ENCODE measurements around the gene RAD51D. TPM values are rescaled to one million over a fixed set of nuclear protein-coding genes. Genes with fewer than 3 reads are reported as not detected.
A peak's percentile ranks its signal among the peaks of the same experiment; 100 is the strongest.
"Not testable (repeated sequence)": the region's sequence is repeated elsewhere in the genome, so short reads cannot be mapped to it uniquely, and the experiment has no call there.

The RAD51D gene
- total RNA-seq, 4 donors from 2014 or later = 8.9 to 12.8 (median 10.7) TPM

GRCh38 chr17:35097776-35098175, 21.9 kb downstream of the RAD51D start:
- H3K9me3 ChIP-seq = no peaks in the 10 kb centered on the region
- 83% methylated on average over 2 of the region's 2 CpGs for WGBS
- peaks cover 12 to 56% (median 38%) of the 10 kb centered on the region in 4 donors for H3K36me3 ChIP-seq
- TF ChIP-seq CTCF (IDR thresholded peaks at IDR 0.05) (no peak), EP300 (IDR thresholded peaks at IDR 0.05) (no peak), POLR2AphosphoS5 (IDR thresholded peaks at IDR 0.05) (no peak), POLR2A (IDR thresholded peaks at IDR 0.05; ENCODE audit: low read depth) (no peak)
- no peak overlapping the region for H3K27ac ChIP-seq (replicated peaks in 1 of 4)
- no peaks in the 10 kb centered on the region for H3K27me3 ChIP-seq
- intact Hi-C loops (cut with DNase I) = no loop called here
- no peak for DNase-seq (ENCODE audit: extremely low spot score)
- no peak overlapping the region for H3K4me3 ChIP-seq
- no peaks in the 10 kb centered on the region for H3K4me1 ChIP-seq

- no peak overlapping the region for H3K4me3 ChIP-seq
- H3K27ac ChIP-seq (replicated peaks in 1 of 4) = no peak overlapping the region
- TF ChIP-seq POLR2AphosphoS5 (IDR thresholded peaks at IDR 0.05) = no peak
- no peaks in the 10 kb centered on the region for H3K9me3 ChIP-seq
- intact Hi-C loops (cut with DNase I) = no loop called here
- no peaks in the 10 kb centered on the region for H3K27me3 ChIP-seq
- no peak for DNase-seq (ENCODE audit: extremely low spot score)
- H3K4me1 ChIP-seq = no peaks in the 10 kb centered on the region
- WGBS = 100% methylated on average over 1 of the region's 1 CpG
- H3K36me3 ChIP-seq = peaks cover 12 to 36% (median 20%) of the 10 kb centered on the region in 4 donors
These were observed 23.9 kb downstream of the RAD51D start for GRCh38 chr17:35095741-35096140.

GRCh38 chr17:35094902-35095301, 24.8 kb downstream of the RAD51D start:
- H3K27me3 ChIP-seq = no peaks in the 10 kb centered on the region
- no peak overlapping the region for H3K27ac ChIP-seq (replicated peaks in 1 of 4)
- intact Hi-C loops (cut with DNase I) = no loop called here
- 79% methylated on average over 2 of the region's 2 CpGs for WGBS
- H3K4me3 ChIP-seq = no peak overlapping the region
- TF ChIP-seq POLR2AphosphoS5 (IDR thresholded peaks at IDR 0.05) = no peak
- H3K9me3 ChIP-seq = no peaks in the 10 kb centered on the region
- peaks cover 7 to 28% (median 12%) of the 10 kb centered on the region in 4 donors for H3K36me3 ChIP-seq
- H3K4me1 ChIP-seq = peaks cover 0 to 2% (median under 1%) of the 10 kb centered on the region in 4 donors
- DNase-seq (ENCODE audit: extremely low spot score) = no peak

- H3K36me3 ChIP-seq; H3K27ac ChIP-seq (replicated peaks in 1 of 4); DNase-seq (ENCODE audit: extremely low spot score); H3K4me3 ChIP-seq; intact Hi-C loops (cut with DNase I); H3K9me3 ChIP-seq; H3K27me3 ChIP-seq: not testable (repeated sequence)
- 86% methylated on average over 11 of the region's 11 CpGs for WGBS
- peaks cover 13 to 28% (median 26%) of the 10 kb centered on the region in 4 donors for H3K4me1 ChIP-seq
These were observed 29.0 kb downstream of the RAD51D start for GRCh38 chr17:35090707-35091106.

- Histone ChIP-seq H3K4me3 (peak overlapping the region; percentile 74 to 97 (median 92)), H3K27me3 (no peaks in the 10 kb centered on the region), H3K36me3 (no peaks in the 10 kb centered on the region), H3K27ac (replicated peaks in 1 of 4) (peak overlapping the region; percentile 87 to 94 (median 92)), H3K4me1 (peaks cover 13 to 35% (median 26%) of the 10 kb centered on the region in 4 donors), H3K9me3 (no peaks in the 10 kb centered on the region)
- DNase-seq (ENCODE audit: extremely low spot score) = no peak
- intact Hi-C loops (cut with DNase I) = loop anchor here (2.0 to 5.0 kb wide), 3 partner anchors 92 to 129 kb away; partner anchors contain the start of genes CCT6B, LIG3 and ZNF830
- 46% methylated on average over 20 of the region's 22 CpGs for WGBS
- TF ChIP-seq CTCF (IDR thresholded peaks at IDR 0.05) (peak in 1 of 3 experiments; percentile 17), POLR2AphosphoS5 (IDR thresholded peaks at IDR 0.05) (no peak)
These were observed 29.9 kb downstream of the RAD51D start for GRCh38 chr17:35089586-35090296.

- 0% methylated on average over 3 of the region's 80 CpGs for WGBS
- intact Hi-C loops (cut with DNase I) = loop anchor here (2.0 to 5.0 kb wide), 3 partner anchors 92 to 128 kb away; partner anchors contain the start of genes CCT6B, LIG3 and ZNF830
- peak; percentile 37 to 60 for TF ChIP-seq POLR2AphosphoS5 (IDR thresholded peaks at IDR 0.05)
- TF ChIP-seq CTCF (IDR thresholded peaks at IDR 0.05) = peak; percentile 85 to 89 (median 88)
- TF ChIP-seq POLR2A (IDR thresholded peaks at IDR 0.05; ENCODE audit: low read depth) = peak; percentile 51
- no peak for TF ChIP-seq EP300 (IDR thresholded peaks at IDR 0.05)
- Histone ChIP-seq H3K27ac (replicated peaks in 1 of 4) (peak overlapping the region; percentile 87 to 94 (median 92)), H3K27me3 (no peaks in the 10 kb centered on the region), H3K4me3 (peak overlapping the region; percentile 74 to 97 (median 92)), H3K9me3 (no peaks in the 10 kb centered on the region), H3K36me3 (no peaks in the 10 kb centered on the region), H3K4me1 (peaks cover 13 to 35% (median 26%) of the 10 kb centered on the region in 4 donors)
- peak; percentile 94 for DNase-seq (ENCODE audit: extremely low spot score)
These were observed 30.6 kb downstream of the RAD51D start for GRCh38 chr17:35088881-35089585.
